ENCODE results near the gene PIP5KL1.

Gene PIP5KL1

DNA sequence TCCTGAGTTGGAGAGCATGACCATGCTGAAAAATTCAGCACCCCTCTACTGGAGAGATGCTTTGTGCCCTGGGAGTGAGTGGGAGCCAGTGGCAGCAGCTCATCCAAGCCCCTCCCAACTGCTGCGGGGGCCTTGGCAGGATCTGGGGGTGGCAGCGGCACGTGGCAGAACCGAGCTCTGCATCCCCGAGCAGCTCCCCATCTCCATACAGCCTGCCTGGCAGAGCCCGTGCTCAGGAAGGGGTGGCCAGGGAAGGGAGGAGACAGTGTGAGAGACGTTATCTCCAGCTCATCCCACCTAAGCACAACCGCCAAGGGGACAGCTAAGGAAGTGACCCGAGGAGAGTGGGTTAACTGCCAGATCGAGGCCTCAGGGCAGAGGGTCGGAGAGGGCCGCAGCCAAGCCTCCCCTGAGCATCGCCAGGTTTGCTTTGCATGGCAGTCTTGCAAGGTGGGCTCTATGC is 24.3 kb upstream of the PIP5KL1 start:
- no peaks in the 10 kb centered on the region for H3K36me3 ChIP-seq (ENCODE audit: control insufficient read depth, low read depth, low read length)
- no peaks in the 10 kb centered on the region for H3K4me1 ChIP-seq (ENCODE audit: control insufficient read depth, low read depth, low read length)
- H3K4me3 ChIP-seq (ENCODE audit: low read length), result no peak overlapping the region
- H3K27ac ChIP-seq (ENCODE audit: low read length), result no peak overlapping the region
- no peaks in the 10 kb centered on the region for H3K27me3 ChIP-seq (ENCODE audit: control insufficient read depth, insufficient read depth, low read length)
- H3K9me3 ChIP-seq (ENCODE audit: control insufficient read depth, low read depth, low read length), result no peaks in the 10 kb centered on the region
- no peak overlapping the region for H3K9ac ChIP-seq (ENCODE audit: low read length)

DNA sequence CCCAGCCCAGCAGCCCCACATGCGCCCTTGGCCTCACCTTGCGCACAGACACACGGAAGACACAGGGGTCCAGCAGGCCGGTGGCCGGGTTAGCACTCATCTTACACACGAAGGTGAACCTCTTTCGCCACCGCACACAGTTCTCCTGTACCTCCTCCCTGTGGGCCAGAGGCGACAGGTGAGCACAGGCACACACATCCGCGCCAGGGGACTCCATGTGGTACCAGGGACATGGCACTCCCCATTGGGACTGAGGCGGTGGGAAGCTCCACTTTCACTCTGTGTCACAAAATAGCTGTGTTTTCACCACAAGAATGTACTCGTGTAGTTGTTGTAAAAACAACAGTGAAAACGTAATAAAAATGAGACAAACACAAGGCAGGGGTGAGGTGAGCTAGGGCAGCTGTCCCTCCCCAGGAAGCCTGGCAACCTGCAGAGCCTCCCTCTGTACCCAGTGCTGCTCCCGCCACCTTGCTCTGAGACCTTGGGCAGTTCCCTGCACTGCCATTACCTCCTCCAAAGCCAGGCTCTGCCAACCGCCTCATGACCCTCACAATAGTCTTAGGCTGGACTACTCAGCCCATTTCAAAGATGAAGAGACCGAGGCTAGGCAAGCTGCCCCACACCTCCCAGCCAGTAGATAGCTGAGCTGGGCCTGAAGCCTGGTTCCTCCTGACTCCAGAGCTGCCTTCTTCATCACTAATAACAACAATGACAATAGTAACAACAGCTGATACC is 23.4 kb upstream of the PIP5KL1 start:
- Histone ChIP-seq H3K4me1 (ENCODE audit: control insufficient read depth, low read depth, low read length) (no peaks in the 10 kb centered on the region), H3K4me3 (ENCODE audit: low read length) (no peak overlapping the region)

DNA sequence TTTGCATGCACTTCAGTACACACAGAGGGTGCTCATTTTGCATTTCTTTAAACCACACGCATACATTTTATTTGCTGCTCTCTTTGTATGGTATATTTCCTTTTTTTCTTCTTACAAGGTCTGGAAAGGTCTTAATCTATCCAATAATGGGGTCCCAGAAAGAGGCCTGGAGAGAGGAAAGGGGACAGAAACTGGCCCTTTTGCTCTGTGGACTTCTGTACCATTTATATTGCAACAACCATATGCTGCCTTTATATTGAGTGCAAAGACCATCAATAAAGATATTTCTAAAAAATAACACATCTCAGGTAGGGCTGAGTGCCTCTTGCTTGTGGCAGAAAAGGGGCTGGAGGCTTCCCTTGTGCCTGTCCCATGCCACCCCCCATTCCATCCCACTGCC is 22.6 kb upstream of the PIP5KL1 start:
- H3K9me3 ChIP-seq (ENCODE audit: control insufficient read depth, low read depth, low read length), result no peaks in the 10 kb centered on the region
- no peaks in the 10 kb centered on the region for H3K27me3 ChIP-seq (ENCODE audit: control insufficient read depth, insufficient read depth, low read length)
- H3K9ac ChIP-seq (ENCODE audit: low read length), result no peak overlapping the region
- H3K36me3 ChIP-seq (ENCODE audit: control insufficient read depth, low read depth, low read length), result no peaks in the 10 kb centered on the region
- no peak overlapping the region for H3K27ac ChIP-seq (ENCODE audit: low read length)
- H3K4me3 ChIP-seq (ENCODE audit: low read length), result no peak overlapping the region
- no peaks in the 10 kb centered on the region for H3K4me1 ChIP-seq (ENCODE audit: control insufficient read depth, low read depth, low read length)

More for the DNA sequence above, 23.4 kb upstream of the PIP5KL1 start:
- Histone ChIP-seq H3K27me3 (ENCODE audit: control insufficient read depth, insufficient read depth, low read length) (no peaks in the 10 kb centered on the region), H3K36me3 (ENCODE audit: control insufficient read depth, low read depth, low read length) (no peaks in the 10 kb centered on the region), H3K9ac (ENCODE audit: low read length) (no peak overlapping the region), H3K27ac (ENCODE audit: low read length) (no peak overlapping the region), H3K9me3 (ENCODE audit: control insufficient read depth, low read depth, low read length) (no peaks in the 10 kb centered on the region)

DNA sequence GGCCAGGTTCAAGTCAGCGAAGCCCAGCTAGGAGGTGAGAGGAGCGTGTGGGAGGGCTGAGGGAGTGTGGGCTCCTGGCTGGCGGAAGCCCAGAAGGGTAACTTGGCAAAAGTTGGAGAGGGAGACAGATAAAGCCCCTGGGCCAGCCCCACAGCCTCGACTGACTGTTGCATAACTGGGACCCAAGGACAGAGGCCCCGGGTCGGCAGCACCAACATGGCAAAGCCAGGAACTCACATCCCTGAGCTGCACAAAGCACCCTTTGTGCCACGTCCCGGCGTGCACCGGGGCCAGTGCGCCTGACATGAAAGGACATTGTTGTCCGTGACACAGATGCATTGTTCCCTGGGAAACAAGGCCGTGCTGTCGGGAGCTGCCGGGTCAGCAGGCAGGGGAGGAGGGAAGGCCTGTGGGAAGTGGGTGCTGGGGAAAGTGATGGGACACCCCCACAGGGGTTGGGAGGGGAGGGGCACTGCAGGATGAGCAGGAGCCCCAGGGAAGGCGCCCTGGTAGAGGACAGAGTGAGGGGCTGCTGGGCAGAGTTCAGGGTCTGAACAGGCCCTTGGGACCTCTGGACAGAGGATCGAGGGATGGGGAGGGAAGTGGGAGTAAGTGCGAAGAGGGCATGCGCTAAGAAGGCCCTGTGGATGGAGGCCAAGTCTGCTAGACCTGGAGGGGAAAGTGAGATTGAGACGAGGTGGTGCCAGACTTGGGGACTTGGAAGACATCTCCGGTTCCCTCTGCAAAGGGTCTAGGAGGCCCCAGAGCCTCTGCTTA is 20.1 kb upstream of the PIP5KL1 start:
- H3K4me1 ChIP-seq (ENCODE audit: control insufficient read depth, low read depth, low read length), result no peaks in the 10 kb centered on the region
- H3K27me3 ChIP-seq (ENCODE audit: control insufficient read depth, insufficient read depth, low read length), result no peaks in the 10 kb centered on the region
- H3K4me3 ChIP-seq (ENCODE audit: low read length), result no peak overlapping the region
- no peaks in the 10 kb centered on the region for H3K9me3 ChIP-seq (ENCODE audit: control insufficient read depth, low read depth, low read length)
- no peak overlapping the region for H3K9ac ChIP-seq (ENCODE audit: low read length)
- no peaks in the 10 kb centered on the region for H3K36me3 ChIP-seq (ENCODE audit: control insufficient read depth, low read depth, low read length)
- H3K27ac ChIP-seq (ENCODE audit: low read length), result no peak overlapping the region

DNA sequence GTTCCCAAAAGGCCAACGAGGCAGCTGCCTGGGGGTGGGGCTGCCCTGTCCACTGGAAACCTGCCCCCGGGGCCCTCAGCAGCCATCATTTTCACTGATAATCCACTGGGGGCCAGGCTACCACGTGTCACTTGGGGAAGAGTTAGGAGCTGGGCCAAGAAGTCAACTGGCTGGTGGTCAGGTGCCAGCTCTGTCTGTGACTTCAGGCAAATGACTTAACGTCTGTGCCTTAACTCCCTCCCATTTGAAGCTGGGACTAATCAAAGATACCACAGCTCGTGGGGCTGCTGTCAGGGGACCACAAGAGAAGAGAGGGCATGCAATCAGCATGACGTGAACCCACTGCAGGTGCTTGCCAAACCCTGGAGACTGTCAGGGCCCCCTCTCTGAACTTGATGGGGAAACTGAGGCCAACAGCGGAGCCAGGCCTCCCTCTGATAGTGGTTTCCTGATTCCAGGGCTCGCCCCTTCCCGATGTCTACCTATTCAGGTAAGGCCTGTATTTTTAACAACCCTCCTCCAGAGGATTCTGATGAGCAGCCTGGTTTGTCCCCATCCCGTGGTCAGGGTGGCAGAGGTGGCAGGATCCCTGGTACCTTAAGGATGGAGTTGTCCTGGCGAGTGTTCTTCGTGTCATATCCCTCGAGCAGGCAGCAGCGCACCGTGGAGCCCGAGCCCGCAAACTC is 19.4 kb upstream of the PIP5KL1 start:
- Histone ChIP-seq H3K27me3 (ENCODE audit: control insufficient read depth, insufficient read depth, low read length) (no peaks in the 10 kb centered on the region), H3K4me3 (ENCODE audit: low read length) (no peak overlapping the region), H3K9ac (ENCODE audit: low read length) (no peak overlapping the region), H3K4me1 (ENCODE audit: control insufficient read depth, low read depth, low read length) (no peaks in the 10 kb centered on the region), H3K9me3 (ENCODE audit: control insufficient read depth, low read depth, low read length) (no peaks in the 10 kb centered on the region), H3K36me3 (ENCODE audit: control insufficient read depth, low read depth, low read length) (peaks cover 3% of the 10 kb centered on the region), H3K27ac (ENCODE audit: low read length) (no peak overlapping the region)

DNA sequence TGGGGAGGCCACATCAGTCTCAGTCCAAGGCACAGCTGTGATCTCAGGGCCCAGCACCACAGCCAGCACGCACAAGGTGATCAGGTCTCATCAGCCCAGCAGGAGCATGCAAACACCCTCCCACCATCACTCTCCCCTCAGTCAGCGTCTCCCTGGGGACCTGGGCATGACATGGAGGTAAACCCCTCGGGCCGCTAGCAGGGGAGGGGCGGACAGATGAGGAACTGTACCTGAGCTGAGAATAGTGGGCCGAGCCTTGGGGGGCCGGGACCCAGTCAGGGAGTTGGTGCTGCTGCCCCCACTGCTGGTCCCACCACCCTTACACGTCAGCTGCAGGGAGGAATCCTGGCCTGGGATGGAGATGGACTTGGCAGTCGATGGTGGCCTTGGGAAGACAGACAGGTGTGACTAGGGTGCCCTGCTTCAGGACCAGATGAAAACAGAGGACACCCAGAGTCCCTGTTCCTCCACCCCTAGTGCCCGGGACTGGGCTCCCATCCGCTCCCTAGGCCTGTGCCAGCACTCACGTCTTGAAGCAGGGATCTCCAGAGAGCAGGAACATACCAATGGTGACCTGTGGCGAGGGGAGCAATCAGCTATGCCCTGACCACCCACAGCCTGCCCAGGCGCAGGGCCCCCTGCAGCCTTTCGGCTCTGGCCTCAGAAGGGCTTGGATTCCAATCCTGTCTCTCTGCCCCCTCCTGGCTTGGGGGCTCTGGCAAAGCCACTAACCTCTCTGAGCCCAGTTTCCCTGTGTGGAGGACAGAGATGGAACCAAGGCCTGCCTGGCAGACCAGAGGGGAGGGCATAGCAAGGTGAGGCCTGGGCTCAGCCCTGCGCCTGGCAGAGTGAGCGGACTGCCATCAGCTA is 17.5 kb upstream of the PIP5KL1 start:
- Histone ChIP-seq H3K9ac (ENCODE audit: low read length) (no peak overlapping the region), H3K36me3 (ENCODE audit: control insufficient read depth, low read depth, low read length) (peaks cover 5% of the 10 kb centered on the region), H3K27me3 (ENCODE audit: control insufficient read depth, insufficient read depth, low read length) (no peaks in the 10 kb centered on the region), H3K27ac (ENCODE audit: low read length) (no peak overlapping the region), H3K9me3 (ENCODE audit: control insufficient read depth, low read depth, low read length) (no peaks in the 10 kb centered on the region), H3K4me3 (ENCODE audit: low read length) (no peak overlapping the region), H3K4me1 (ENCODE audit: control insufficient read depth, low read depth, low read length) (no peaks in the 10 kb centered on the region)

DNA sequence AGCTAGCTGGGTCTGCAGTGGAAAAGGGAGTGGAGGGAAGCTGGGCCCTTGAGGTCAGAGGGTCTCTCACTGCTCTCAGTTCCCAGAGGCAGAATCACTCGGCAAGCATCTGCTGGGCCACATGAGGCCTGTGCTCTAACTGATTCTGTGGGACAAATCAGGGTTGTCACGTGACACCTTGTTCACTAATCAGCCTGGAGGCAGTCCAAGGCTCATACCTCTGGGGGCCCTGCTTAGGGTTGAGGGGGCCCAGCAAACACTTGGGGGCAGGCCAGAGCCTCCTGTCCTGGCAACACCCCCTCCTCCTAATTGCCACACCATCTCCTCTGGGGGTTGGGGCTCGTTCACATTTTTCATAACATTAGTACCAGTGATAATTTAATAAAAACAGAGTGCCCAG is 16.2 kb upstream of the PIP5KL1 start:
- Histone ChIP-seq H3K9ac (ENCODE audit: low read length) (no peak overlapping the region), H3K4me1 (ENCODE audit: control insufficient read depth, low read depth, low read length) (no peaks in the 10 kb centered on the region), H3K27ac (ENCODE audit: low read length) (no peak overlapping the region), H3K27me3 (ENCODE audit: control insufficient read depth, insufficient read depth, low read length) (no peaks in the 10 kb centered on the region), H3K4me3 (ENCODE audit: low read length) (no peak overlapping the region), H3K9me3 (ENCODE audit: control insufficient read depth, low read depth, low read length) (no peaks in the 10 kb centered on the region), H3K36me3 (ENCODE audit: control insufficient read depth, low read depth, low read length) (peaks cover 9% of the 10 kb centered on the region)

DNA sequence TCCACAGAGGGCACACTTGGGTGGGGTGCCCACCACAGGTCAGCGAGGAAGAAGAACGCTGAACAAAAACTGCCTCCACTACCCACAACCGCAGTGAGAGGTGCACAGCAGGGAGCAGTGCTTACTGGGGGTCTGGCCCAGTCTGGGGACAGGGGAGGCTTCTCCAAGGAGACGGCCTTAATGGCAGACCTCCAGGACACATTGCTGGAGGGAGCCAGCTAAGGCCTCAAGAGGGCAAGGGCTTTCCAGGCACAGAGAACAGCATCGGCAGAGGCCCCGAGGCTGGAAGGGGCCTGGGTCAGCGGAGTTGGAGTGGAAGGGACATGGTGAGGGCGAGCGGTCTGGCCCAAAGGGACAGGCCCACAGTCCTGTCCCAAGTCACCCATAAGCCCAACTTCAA is 15.4 kb upstream of the PIP5KL1 start:
- H3K9ac ChIP-seq (ENCODE audit: low read length), result no peak overlapping the region
- H3K4me1 ChIP-seq (ENCODE audit: control insufficient read depth, low read depth, low read length), result no peaks in the 10 kb centered on the region
- no peaks in the 10 kb centered on the region for H3K27me3 ChIP-seq (ENCODE audit: control insufficient read depth, insufficient read depth, low read length)
- H3K4me3 ChIP-seq (ENCODE audit: low read length), result no peak overlapping the region
- H3K27ac ChIP-seq (ENCODE audit: low read length), result no peak overlapping the region
- peaks cover 11% of the 10 kb centered on the region for H3K36me3 ChIP-seq (ENCODE audit: control insufficient read depth, low read depth, low read length)
- no peaks in the 10 kb centered on the region for H3K9me3 ChIP-seq (ENCODE audit: control insufficient read depth, low read depth, low read length)

DNA sequence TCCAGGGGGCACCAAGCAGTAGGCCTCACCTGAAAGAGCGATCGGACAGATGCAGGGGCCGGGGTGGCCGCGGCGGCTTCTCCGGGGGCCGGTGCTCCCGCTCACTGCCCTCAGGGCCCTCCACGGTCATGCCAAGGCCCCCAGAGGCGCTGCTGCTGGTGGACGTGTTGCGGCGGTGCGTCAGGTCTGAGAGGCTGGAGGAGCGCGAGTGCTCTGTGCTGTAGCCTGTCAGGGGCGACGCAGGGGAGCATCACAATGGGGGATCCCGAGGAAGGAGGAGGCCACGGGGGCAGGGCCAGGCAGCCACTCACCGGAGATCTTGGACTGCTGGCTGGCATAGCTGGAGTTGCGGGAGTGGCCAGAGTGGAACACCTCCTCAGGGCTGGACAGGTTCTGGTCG is 14.8 kb upstream of the PIP5KL1 start:
- Histone ChIP-seq H3K36me3 (ENCODE audit: control insufficient read depth, low read depth, low read length) (peaks cover 12% of the 10 kb centered on the region), H3K27ac (ENCODE audit: low read length) (no peak overlapping the region), H3K4me3 (ENCODE audit: low read length) (no peak overlapping the region), H3K4me1 (ENCODE audit: control insufficient read depth, low read depth, low read length) (no peaks in the 10 kb centered on the region), H3K27me3 (ENCODE audit: control insufficient read depth, insufficient read depth, low read length) (no peaks in the 10 kb centered on the region), H3K9me3 (ENCODE audit: control insufficient read depth, low read depth, low read length) (no peaks in the 10 kb centered on the region), H3K9ac (ENCODE audit: low read length) (no peak overlapping the region)

DNA sequence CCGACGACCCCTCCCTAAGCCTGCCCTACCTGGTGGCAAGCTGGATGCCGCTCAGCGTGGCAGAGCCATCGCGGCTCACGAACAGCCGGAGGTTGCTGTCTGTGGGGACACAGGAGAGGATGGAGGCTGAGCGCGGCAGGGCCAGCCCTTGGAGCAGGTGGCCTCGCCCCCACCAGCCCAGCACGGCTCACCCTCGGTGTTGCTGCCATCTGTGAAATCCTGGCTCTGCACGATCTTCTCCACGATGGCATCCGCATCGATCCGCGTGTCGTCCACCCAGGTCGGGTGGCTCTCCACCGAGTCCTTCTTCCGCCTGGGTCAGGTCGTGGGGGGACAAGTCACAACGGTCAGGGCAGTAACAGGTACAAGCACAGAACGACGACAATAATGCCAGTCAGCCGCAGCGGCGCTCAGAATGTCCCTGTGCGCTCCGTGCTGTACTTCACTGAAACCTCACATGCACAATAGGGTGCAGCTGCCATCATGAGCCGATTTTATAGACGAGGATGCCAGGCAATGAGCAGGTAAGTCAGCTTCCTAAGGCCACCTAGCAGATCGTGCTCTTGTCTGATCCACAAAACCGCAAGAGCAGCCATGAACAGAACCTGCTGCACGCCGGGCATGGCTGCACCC is 14.1 kb upstream of the PIP5KL1 start:
- no peak overlapping the region for H3K4me3 ChIP-seq (ENCODE audit: low read length)
- no peak overlapping the region for H3K27ac ChIP-seq (ENCODE audit: low read length)
- H3K27me3 ChIP-seq (ENCODE audit: control insufficient read depth, insufficient read depth, low read length), result no peaks in the 10 kb centered on the region
- no peak overlapping the region for H3K9ac ChIP-seq (ENCODE audit: low read length)
- H3K36me3 ChIP-seq (ENCODE audit: control insufficient read depth, low read depth, low read length), result peaks cover 12% of the 10 kb centered on the region
- H3K9me3 ChIP-seq (ENCODE audit: control insufficient read depth, low read depth, low read length), result no peaks in the 10 kb centered on the region
- H3K4me1 ChIP-seq (ENCODE audit: control insufficient read depth, low read depth, low read length), result no peaks in the 10 kb centered on the region
